H9 (cell line): Measurements from ENCODE around the gene LLGL2. TPM values are rescaled to one million over a fixed set of nuclear protein-coding genes. Genes with fewer than 3 reads are reported as not detected.

Experiments used
- DNase-seq: peaks from one replicate; pipeline ENCODE4 v3.0.0-alpha.2; 2017
- H2AFZ ChIP-seq: one replicate; pipeline ENCODE4 v1.6.1; 2013; ENCODE audit warnings: mild to moderate bottlenecking, low read length, control low read depth, moderate library complexity
- H2AK5ac ChIP-seq: 2 replicates; pipeline ENCODE4 v1.6.1; 2013; ENCODE audit warnings: low read length, control low read depth, mixed read lengths; ENCODE audit not compliant: insufficient read length
- H2BK120ac ChIP-seq: one replicate; pipeline ENCODE4 v1.6.1; 2013; ENCODE audit warnings: low read depth, mild to moderate bottlenecking, low read length, control low read depth, inconsistent platforms; ENCODE audit not compliant: poor library complexity, severe bottlenecking
- H2BK12ac ChIP-seq: 2 replicates; pipeline ENCODE4 v1.6.1; 2013; ENCODE audit warnings: low read length, control low read depth, mixed read lengths, low read depth; ENCODE audit not compliant: insufficient read length
- H2BK15ac ChIP-seq: 2 replicates; pipeline ENCODE4 v1.6.1; 2013; ENCODE audit warnings: low read depth, low read length, control low read depth
- H2BK20ac ChIP-seq: one replicate; pipeline ENCODE4 v1.6.1; 2013; ENCODE audit warnings: low read depth, mild to moderate bottlenecking, low read length, control low read depth, inconsistent platforms; ENCODE audit not compliant: poor library complexity, severe bottlenecking
- H2BK5ac ChIP-seq: 2 replicates; pipeline ENCODE4 v1.6.1; 2013; ENCODE audit warnings: low read length, control low read depth, mixed read lengths; ENCODE audit not compliant: insufficient read length
- H3K14ac ChIP-seq: 2 replicates; pipeline ENCODE4 v1.6.1; 2013; ENCODE audit warnings: low read length, control low read depth; ENCODE audit not compliant: insufficient read depth
- H3K18ac ChIP-seq: 2 replicates; pipeline ENCODE4 v1.6.1; 2013; ENCODE audit warnings: low read depth, mild to moderate bottlenecking, mixed read lengths, low read length, control low read depth; ENCODE audit not compliant: insufficient read length
- H3K23ac ChIP-seq: 2 replicates; pipeline ENCODE4 v1.6.1; 2013; ENCODE audit warnings: low read length, control low read depth, mixed read lengths, low read depth; ENCODE audit not compliant: insufficient read length
- H3K23me2 ChIP-seq: 2 replicates; pipeline ENCODE4 v1.6.1; 2013; ENCODE audit warnings: low read depth, mild to moderate bottlenecking, mixed read lengths, low read length, control low read depth; ENCODE audit not compliant: insufficient read length, poor library complexity, severe bottlenecking
- H3K27ac ChIP-seq: 2 replicates; pipeline ENCODE4 v1.5.1; 2013; ENCODE audit warnings: low read length, control low read depth, mixed read lengths, low read depth; ENCODE audit not compliant: insufficient read length
- H3K27me3 ChIP-seq: 2 replicates; pipeline ENCODE4 v1.6.1; 2013; ENCODE audit warnings: low read length, control low read depth, inconsistent platforms; ENCODE audit not compliant: insufficient read depth
- H3K4ac ChIP-seq: 2 replicates; pipeline ENCODE4 v1.6.1; 2013; ENCODE audit warnings: low read depth, mild to moderate bottlenecking, control low read depth, inconsistent platforms, low read length, moderate library complexity
- H3K4me1 ChIP-seq: 2 replicates; pipeline ENCODE4 v1.6.1; 2013; ENCODE audit warnings: low read length, control low read depth, inconsistent platforms; ENCODE audit not compliant: insufficient read depth
- H3K4me2 ChIP-seq: 2 replicates; pipeline ENCODE4 v1.6.1; 2013; ENCODE audit warnings: low read length, control low read depth, mixed read lengths; ENCODE audit not compliant: insufficient read length, insufficient read depth
- H3K56ac ChIP-seq: 2 replicates; pipeline ENCODE4 v1.6.1; 2013; ENCODE audit warnings: low read depth, mild to moderate bottlenecking, mixed read lengths, low read length, control low read depth; ENCODE audit not compliant: insufficient read length
- H3K79me1 ChIP-seq: 2 replicates; pipeline ENCODE4 v1.6.1; 2013; ENCODE audit warnings: low read depth, mild to moderate bottlenecking, moderate library complexity, low read length, control low read depth, inconsistent platforms; ENCODE audit not compliant: insufficient read depth, poor library complexity, severe bottlenecking
- H3K79me2 ChIP-seq: 2 replicates; pipeline ENCODE4 v1.6.1; 2013; ENCODE audit warnings: low read length, control low read depth, inconsistent platforms; ENCODE audit not compliant: insufficient read depth
- H3K9ac ChIP-seq: 2 replicates; pipeline ENCODE4 v1.6.1; 2013; ENCODE audit warnings: low read length, control low read depth, mixed read lengths; ENCODE audit not compliant: insufficient read length; ENCODE audit errors: extremely low read depth
- H3K9me3 ChIP-seq: one replicate; pipeline ENCODE4 v1.6.1; 2013; ENCODE audit warnings: low read depth, low read length, inconsistent platforms; ENCODE audit not compliant: control insufficient read depth
- H3T11ph ChIP-seq: one replicate; pipeline ENCODE4 v1.6.1; 2013; ENCODE audit warnings: mild to moderate bottlenecking, low read length, control low read depth, inconsistent platforms
- H4K20me1 ChIP-seq: one replicate; pipeline ENCODE4 v1.6.1; 2013; ENCODE audit not compliant: control insufficient read depth, insufficient read length, insufficient read depth
- H4K5ac ChIP-seq: 2 replicates; pipeline ENCODE4 v1.6.1; 2013; ENCODE audit warnings: low read depth, mild to moderate bottlenecking, mixed read lengths, low read length, control low read depth; ENCODE audit not compliant: insufficient read length
- H4K8ac ChIP-seq: replicated peaks from 2 replicates; pipeline ENCODE4 v1.6.1; 2013; ENCODE audit warnings: low read length, control low read depth, mixed read lengths, low read depth; ENCODE audit not compliant: insufficient read length
- H4K91ac ChIP-seq: 2 replicates; pipeline ENCODE4 v1.6.1; 2013; ENCODE audit warnings: low read depth, mild to moderate bottlenecking, moderate library complexity, mixed read lengths, low read length, control low read depth; ENCODE audit not compliant: insufficient read length
- H3K27ac Mint-ChIP-seq, 3 experiments: 2 replicates in 2 of 3; 3 replicates in 1 of 3; pipeline ENCODE4 v1.8.0; 2020 to 2021; ENCODE audit warnings: mixed read lengths in 3 of 3, mild to moderate bottlenecking in 1 of 3, moderate library complexity in 1 of 3
- H3K27me3 Mint-ChIP-seq: 2 replicates; pipeline ENCODE4 v1.8.0; 2021; ENCODE audit warnings: low read depth, mild to moderate bottlenecking, moderate library complexity, mixed read lengths
- H3K36me3 Mint-ChIP-seq, 3 experiments: 2 replicates in 2 of 3; 3 replicates in 1 of 3; pipeline ENCODE4 v1.8.0; 2020 to 2021; ENCODE audit warnings: low read depth in 3 of 3, mixed read lengths in 3 of 3; ENCODE audit not compliant: insufficient read depth in 1 of 3
- H3K4me1 Mint-ChIP-seq, 2 experiments: 2 replicates each; pipeline ENCODE4 v1.8.0; 2020; ENCODE audit warnings: mixed read lengths in 2 of 2
- H3K4me3 Mint-ChIP-seq, 2 experiments: 2 replicates in 1 of 2; 3 replicates in 1 of 2; pipeline ENCODE4 v1.8.0; 2020 to 2021; ENCODE audit warnings: mild to moderate bottlenecking in 2 of 2, mixed read lengths in 2 of 2, moderate library complexity in 1 of 2
- H3K9me3 Mint-ChIP-seq, 2 experiments: 2 replicates in 1 of 2; 3 replicates in 1 of 2; pipeline ENCODE4 v1.8.0; 2020; ENCODE audit warnings: mild to moderate bottlenecking in 2 of 2, mixed read lengths in 2 of 2, moderate library complexity in 1 of 2
- CTCF ChIP-seq: fragments of 200-600 bp; sonication (generic); conservative IDR thresholded peaks from 3 replicates; pipeline ENCODE4 v1.8.0; 2021; ENCODE audit warnings: antibody characterized with exemption, mild to moderate bottlenecking
- WGBS: extraction: QIAGEN DNeasy Blood & Tissue Kit; methylation state at CpG from one replicate; pipeline ENCODE4 v1.1.7; 2013; ENCODE audit warnings: missing lambda C conversion rate, low lambda C conversion rate, mixed read lengths; ENCODE audit not compliant: insufficient read length; ENCODE audit errors: extremely low coverage; 5-methylcytosine and 5-hydroxymethylcytosine counted together
- total RNA-seq: library from RNA; stranded (reverse); gene quantifications from 2 replicates; pipeline ENCODE4 v1.2.1, GENCODE V29; 2021

Gene LLGL2
- total RNA-seq, 1 experiment from 2014 or later = 90.4 TPM

DNA sequence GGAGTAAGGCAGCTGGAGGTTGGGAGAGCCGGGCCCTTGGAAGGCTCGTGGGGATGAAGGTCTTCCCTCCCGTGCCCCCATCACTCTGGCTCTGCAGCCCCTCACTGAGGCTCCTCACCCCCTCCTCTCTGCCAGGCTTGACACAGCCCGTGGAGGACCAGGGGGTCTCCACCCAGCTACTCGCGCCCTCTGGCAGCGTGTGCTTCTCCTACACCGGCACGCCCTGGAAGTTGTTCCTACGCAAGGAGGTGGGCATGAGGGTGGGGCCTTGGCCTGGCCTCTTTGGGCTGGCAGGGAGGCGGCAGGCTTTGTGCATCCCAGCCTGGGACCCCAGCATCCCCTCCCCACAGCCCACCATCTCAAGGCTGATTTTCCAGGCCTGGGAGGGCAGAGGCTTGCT is 92.2 kb downstream of the LLGL2 start:
- no peak overlapping the region for H4K5ac ChIP-seq

More for the DNA sequence above, 92.2 kb downstream of the LLGL2 start:
- Histone ChIP-seq H3K79me1 (no peaks in the 10 kb centered on the region), H3K4me1 (no peaks in the 10 kb centered on the region), H2AFZ (no peak overlapping the region), H2BK5ac (no peak overlapping the region), H3K79me2 (no peaks in the 10 kb centered on the region), H2BK120ac (no peak overlapping the region), H3K18ac (no peak overlapping the region), H3K27ac (no peak overlapping the region), H4K8ac (no peak overlapping the region), H2BK12ac (no peak overlapping the region), H3K9me3 (no peaks in the 10 kb centered on the region), H3K4me2 (no peak overlapping the region), H3K56ac (no peak overlapping the region), H3K23me2 (no peaks in the 10 kb centered on the region), H2BK20ac (no peak overlapping the region), H3K14ac (no peak overlapping the region), H3T11ph (no peak overlapping the region), H3K27me3 (no peaks in the 10 kb centered on the region; the same call in 1 of the 2 replicates), H2AK5ac (no peak overlapping the region), H2BK15ac (no peak overlapping the region), H4K91ac (no peak overlapping the region), H3K9ac (no peak overlapping the region), H3K23ac (no peak overlapping the region), H3K4ac (no peak overlapping the region), H4K20me1 (no peaks in the 10 kb centered on the region)
- Mint-ChIP-seq H3K27ac (0 out of 7 replicates have a peak overlapping the region, but pooled peaks of 1 of the 3 experiments have one; percentile 31), H3K36me3 (no peaks in the 10 kb centered on the region), H3K9me3 (no peaks in the 10 kb centered on the region), H3K4me1 (peaks cover 0 to 5% of the 10 kb centered on the region in 2 experiments; a peak in 1 of 4 replicates), H3K27me3 (peaks cover 7% of the 10 kb centered on the region), H3K4me3 (no peak overlapping the region)
- TF ChIP-seq CTCF = no peak
- no peak for DNase-seq
- WGBS = no CpG with 5 or more reads among the region's 11 CpGs
